VCaP (cell line): ENCODE measurements around the gene STXBP6.
A peak's percentile ranks its signal among the peaks of the same experiment; 100 is the strongest.
"Not testable (repeated sequence)": the region's sequence is repeated elsewhere in the genome, so short reads cannot be mapped to it uniquely, and the experiment has no call there.

Experiments
- H3K27ac ChIP-seq: fragments of 450-650 bp; 2 replicates; pipeline ENCODE4 v1.5.1; 2017
- CTCF ChIP-seq: fragments of 450-650 bp; conservative IDR thresholded peaks from 2 replicates; pipeline ENCODE4 v1.5.1; 2017; ENCODE audit warnings: mild to moderate bottlenecking, moderate library complexity

STXBP6 gene

DNA sequence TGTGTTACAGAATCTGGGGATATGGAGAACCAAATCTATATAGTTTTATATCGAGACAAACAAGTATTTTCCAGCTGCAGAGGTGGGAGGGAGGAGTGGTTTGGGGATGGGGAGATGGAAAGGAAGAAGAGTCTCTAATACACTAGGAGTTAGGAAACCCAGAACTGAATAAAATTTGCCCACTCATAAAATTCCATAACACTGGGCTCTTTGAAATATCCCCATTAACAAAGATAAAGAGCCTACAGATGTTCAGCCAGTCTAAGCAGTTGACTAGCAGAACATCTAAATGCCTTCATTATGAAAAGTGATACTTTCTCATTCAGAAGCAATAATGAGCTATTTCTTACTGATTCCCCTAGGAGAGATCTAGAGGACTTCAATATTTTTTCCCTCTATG is 264.2 kb downstream of the STXBP6 start:
- TF ChIP-seq CTCF: no peak

GRCh38 chr14:24784981-24785380 is 265.0 kb downstream of the STXBP6 start:
- TF ChIP-seq CTCF: no peak
- H3K27ac ChIP-seq: no peak overlapping the region

More for the DNA sequence above, 264.2 kb downstream of the STXBP6 start:
- no peak overlapping the region for H3K27ac ChIP-seq

DNA sequence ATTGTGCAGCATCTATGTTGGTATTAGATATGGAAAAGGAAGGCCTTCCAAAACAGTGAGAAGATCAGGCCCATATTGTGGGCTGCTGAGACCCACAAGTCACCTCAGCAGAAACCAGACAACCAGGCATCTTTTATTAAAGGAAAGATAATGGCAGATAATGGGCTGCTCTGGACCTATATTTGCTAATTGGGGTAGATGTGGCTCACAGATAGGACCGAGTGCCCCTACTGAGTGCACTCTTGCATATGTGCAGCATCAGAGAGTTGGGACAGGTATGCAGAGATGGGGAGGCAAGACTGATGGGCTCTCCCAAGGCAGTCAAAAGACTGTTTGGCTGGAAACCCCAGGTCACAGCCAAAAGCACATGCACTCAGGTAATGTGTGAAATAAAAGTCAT is 266.2 kb downstream of the STXBP6 start:
- TF ChIP-seq CTCF: no peak
- H3K27ac ChIP-seq: no peak overlapping the region

DNA sequence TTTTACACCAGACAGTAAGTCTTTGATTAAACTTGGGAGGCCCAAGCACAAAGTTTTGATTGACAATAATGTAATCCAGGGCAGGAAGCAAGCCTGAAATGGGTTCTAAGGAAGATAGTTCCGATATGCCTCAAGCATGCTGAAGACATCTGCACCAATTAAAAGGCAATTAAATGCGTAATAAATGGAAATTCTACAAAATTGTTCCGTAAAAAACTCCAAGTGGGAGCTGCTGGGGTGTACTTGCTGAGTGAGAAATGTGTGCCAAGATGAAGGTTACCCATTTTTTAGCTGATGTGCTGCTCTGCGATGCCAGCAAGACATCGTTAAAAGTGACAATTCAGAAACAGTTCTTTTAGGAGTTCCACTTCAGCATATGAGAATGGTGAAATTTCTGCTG is 269.7 kb downstream of the STXBP6 start:
- TF ChIP-seq CTCF: no peak
- no peak overlapping the region for H3K27ac ChIP-seq

GRCh38 chr14:24777678-24778077 is 272.3 kb downstream of the STXBP6 start:
- no peak overlapping the region for H3K27ac ChIP-seq

DNA sequence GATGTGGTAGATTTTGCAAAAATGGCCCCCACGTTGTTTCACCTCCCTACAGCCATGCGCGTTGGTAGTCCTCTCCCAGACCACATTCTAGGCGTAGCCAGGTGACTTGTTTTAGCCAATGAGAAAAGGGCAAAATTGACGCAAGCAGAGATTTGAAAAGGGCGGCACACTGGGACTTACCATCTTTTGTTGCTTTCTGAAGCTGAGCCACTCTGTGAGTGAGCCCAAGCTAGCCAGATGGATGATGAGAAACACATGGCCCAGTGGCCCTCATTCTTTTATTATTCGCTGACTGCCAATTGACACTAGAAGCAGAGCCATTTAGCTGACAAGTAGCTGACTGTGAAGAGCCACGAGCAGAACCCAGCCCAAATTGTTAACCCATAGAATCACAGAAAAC is 274.0 kb downstream of the STXBP6 start:
- H3K27ac ChIP-seq: no peak overlapping the region
- TF ChIP-seq CTCF: no peak

More at GRCh38 chr14:24777678-24778077, 272.3 kb downstream of the STXBP6 start:
- no peak for TF ChIP-seq CTCF

DNA sequence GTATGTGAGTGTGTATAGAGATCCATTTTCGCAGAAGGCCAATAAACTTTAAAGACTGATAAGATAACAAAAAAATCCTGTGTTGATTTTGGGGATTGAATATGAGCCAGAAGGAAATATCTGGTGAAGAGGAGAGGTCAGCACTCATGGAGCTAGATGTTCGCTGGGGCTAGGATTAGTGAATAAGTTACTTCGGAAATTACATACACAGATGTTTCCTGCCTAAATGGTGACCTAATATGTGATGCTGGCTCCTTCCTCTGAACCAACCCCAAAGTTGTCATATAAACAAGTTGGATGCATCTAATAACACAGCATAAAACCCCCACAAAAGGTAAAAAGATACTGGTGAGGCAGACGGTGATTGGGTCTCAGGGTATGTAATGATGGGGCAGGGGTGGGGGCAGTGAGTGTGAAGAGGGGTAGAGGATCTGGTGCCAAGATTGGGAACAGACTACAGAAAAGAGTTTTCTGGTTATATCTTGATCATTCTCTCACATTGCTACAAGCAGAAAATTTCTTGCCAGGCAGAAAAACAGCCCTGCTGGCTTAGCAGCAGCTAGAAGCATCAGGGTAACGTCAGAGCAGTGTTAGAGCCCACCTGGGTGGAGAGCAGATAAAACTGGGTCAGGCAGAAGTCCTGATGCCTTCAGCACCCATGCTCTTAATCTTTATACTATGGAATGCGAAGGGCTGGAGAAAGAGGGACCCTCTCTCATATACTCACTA is 275.6 kb downstream of the STXBP6 start:
- TF ChIP-seq CTCF: no peak
- H3K27ac ChIP-seq: 0 out of 2 replicates have a peak overlapping the region, but pooled peaks have one; percentile 14

DNA sequence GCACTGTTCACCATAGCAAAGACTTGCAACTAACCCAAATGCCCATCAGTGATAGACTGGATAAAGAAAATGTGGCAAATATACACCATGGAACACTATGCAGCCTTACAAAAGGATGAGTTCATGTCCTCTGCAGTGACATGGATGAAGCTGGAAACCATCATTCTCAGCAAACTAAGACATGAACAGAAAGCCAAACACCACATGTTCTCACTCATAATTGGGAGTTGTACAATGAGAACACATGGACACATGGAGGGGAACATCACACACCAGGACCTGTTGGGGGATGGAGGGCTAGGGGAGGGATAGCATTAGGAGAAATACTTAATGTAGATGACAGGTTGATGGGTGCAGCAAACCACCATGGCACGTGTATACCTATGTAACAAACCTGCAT is 276.4 kb downstream of the STXBP6 start:
- H3K27ac ChIP-seq: not testable (repeated sequence)
